GM08714 (cell line): ENCODE data around the gene PCLO.
"Not testable (repeated sequence)": the region's sequence is repeated elsewhere in the genome, so short reads cannot be mapped to it uniquely, and the experiment has no call there.

Source experiments
- H3K4me3 ChIP-seq: fragments of 200-500 bp; sonication (Bioruptor generic); 2 replicates; pipeline ENCODE4 v1.5.1; 2014; ENCODE audit warnings: mild to moderate bottlenecking, low read length, inconsistent platforms
- ZNF274 ChIP-seq: IDR thresholded peaks from 2 replicates; pipeline ENCODE4 v1.6.1; 2012; ENCODE audit warnings: mild to moderate bottlenecking, low read depth, low read length

PCLO gene

DNA sequence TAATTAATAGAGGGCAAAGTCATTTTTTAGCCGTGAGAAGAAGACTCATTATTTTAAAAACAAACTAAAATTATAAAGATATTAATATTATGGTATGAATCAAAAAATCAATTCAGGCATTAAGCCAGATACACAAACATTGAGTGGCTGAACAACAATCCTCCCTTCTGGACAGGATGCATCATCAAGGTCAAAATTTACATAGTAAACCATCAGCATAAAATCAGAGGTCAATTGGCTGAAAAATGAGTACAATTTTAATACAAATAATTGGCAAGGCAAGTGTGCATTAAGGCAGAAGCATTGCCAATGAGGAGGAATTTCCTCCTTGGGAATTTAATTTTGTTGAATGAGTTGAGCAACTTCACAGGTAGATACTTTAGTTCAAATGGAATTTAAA lies 108.2 kb downstream of the PCLO start:
- TF ChIP-seq ZNF274: no peak
- no peak overlapping the region for H3K4me3 ChIP-seq

- H3K4me3 ChIP-seq: no peak overlapping the region
- no peak for TF ChIP-seq ZNF274
These were observed 108.7 kb downstream of the PCLO start for GRCh38 chr7:83053965-83054364.

DNA sequence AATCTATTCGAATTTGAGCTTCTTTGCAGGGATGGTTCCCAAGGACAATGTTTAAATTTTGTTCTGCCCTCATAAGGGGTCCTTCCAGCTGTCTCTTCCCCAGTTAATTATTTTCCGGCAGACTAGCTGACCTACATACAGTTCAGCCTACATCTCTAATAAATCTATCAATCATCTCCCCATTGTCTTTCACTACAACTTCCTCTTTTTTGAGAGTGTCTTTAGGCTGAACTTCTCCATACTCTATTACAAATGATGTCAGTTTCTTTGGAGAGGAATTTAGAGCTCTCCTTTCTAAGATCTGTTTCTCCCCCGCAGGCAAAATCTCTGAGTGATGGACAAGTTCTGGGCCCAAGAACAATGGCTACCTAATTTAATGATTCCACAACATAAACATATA lies 122.2 kb downstream of the PCLO start:
- no peak overlapping the region for H3K4me3 ChIP-seq
- no peak for TF ChIP-seq ZNF274

DNA sequence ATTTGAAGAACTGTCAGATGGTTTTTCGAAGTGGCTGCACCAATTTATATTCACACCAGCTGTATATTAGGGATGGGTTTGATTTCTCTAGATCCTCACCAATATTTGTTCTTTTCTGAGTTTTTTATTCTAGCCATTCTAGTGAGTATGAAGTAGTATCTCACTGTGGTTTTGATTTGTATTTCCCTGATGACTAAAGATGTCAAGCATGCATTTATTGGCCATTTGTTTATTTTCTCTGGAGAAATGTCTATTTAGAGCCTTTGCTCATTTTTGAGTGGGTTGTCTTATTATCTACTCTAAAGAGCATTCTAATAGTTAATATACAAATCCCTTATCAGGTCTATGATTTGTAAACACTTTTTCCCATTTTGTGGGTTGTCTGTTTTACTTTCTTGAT lies 123.9 kb downstream of the PCLO start:
- TF ChIP-seq ZNF274: no peak
- no peak overlapping the region for H3K4me3 ChIP-seq

DNA sequence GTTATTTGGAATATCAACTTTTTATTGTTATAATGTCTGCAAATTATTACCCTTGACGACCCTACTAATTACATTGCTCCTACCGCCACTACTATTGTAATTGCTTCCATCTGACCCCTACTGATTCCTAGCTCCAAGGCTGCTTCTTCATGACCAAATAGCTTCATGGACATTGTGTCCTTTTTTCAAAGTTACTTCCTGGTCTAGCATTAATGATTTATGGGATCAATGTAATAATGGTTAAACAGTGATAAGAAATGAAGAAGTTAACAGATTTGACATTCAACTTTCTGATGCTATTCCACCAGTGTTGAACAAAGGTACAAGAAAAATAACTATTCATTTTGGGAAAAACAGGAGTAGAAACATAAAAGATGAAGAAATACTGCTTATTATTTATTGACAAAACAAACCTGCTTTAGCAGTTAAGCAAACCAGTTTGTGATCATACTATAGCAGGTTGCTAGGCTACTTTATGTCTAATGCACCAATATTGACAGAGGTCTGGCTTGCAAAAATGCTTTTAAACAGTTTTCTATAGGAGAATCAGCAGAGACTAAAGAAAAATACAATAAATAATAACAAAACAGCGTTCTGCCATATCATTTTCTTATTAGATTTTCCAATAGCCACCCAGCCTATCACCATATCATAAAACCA lies 125.8 kb downstream of the PCLO start:
- no peak overlapping the region for H3K4me3 ChIP-seq
- TF ChIP-seq ZNF274: no peak

GRCh38 chr7:83036130-83036529 lies 126.6 kb downstream of the PCLO start:
- no peak for TF ChIP-seq ZNF274

DNA sequence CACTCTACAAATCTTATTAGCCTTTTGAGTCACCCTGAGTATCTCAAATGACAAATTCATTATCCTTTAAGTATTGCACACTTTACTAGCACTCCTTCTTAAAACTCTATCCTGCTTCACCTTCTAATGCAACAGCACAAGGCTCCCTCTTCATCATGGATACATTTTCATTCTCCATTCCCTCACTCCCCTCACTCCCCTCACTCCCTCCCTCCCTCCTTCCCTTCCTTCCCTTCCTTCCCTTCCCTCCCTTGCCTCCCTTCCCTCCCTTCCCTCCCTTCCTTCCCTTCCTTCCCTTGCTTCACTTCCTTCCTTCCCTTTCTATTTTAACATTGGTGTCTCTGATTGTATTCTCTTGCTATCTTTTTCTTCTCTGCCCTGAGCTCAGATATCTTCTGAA lies 130.5 kb downstream of the PCLO start:
- TF ChIP-seq ZNF274: no peak
- no peak overlapping the region for H3K4me3 ChIP-seq

More at GRCh38 chr7:83036130-83036529, 126.6 kb downstream of the PCLO start:
- H3K4me3 ChIP-seq: no peak overlapping the region

- H3K4me3 ChIP-seq: not testable (repeated sequence)
These were observed 138.6 kb downstream of the PCLO start for GRCh38 chr7:83023817-83024665.

DNA sequence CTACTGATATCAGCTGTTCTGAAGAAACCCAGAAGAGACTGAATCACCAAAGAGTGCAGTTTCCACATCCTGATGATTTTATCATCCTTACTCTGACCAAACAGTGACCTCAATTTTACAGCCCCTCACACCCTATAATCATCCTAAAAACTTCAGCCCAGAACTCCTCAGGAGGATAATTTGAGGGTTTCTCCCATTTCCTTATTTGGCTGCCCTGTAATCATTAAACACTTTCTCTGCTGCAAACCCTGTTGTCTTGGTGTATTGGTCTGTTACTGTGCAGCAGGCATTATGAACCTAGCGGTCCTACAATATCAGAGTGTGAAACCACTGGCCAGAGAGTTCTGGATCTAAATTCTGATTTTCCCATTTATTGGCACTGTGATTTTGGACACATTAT lies 141.7 kb downstream of the PCLO start:
- TF ChIP-seq ZNF274: no peak

GRCh38 chr7:83020161-83020560 lies 142.5 kb downstream of the PCLO start:
- no peak for TF ChIP-seq ZNF274
- H3K4me3 ChIP-seq: no peak overlapping the region

More for the DNA sequence above, 141.7 kb downstream of the PCLO start:
- H3K4me3 ChIP-seq: no peak overlapping the region

DNA sequence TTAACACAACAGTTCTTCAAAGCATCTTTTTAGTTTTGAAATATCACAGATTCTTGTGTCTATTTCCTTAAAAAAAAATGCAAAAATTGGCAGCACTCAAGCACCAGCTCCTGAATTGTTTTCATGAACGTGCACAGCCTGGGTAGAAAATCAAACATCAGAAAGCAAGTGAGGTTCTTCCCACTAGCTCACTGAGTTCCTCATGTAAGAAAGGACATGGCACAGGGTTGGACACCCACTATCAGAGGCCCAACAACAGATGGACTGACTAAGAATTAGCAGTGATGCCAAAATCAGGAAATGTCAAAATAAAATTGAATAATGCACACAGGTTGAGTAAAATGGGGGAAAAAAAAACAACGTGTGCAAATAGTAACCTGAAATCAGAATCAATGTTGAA lies 146.8 kb downstream of the PCLO start:
- no peak for TF ChIP-seq ZNF274
- no peak overlapping the region for H3K4me3 ChIP-seq

DNA sequence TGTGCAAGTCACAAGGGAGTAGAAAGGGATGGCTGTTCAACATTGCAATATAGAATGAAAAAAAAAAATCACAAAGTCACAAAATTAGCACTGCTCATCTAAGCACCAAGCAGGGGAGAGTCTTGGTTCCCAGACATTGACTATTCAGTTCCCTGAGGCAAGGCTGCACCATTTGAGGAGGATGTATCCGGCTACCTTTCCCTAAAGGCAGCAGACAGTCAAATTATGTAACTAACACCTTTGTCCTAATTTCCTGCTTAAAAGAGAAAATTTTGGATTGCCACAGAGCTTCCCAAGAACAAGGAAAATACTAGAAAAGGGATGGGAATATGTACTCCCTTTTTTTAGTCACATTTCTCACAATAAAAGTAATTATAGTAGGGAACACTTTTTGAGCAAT lies 148.1 kb downstream of the PCLO start:
- no peak overlapping the region for H3K4me3 ChIP-seq

DNA sequence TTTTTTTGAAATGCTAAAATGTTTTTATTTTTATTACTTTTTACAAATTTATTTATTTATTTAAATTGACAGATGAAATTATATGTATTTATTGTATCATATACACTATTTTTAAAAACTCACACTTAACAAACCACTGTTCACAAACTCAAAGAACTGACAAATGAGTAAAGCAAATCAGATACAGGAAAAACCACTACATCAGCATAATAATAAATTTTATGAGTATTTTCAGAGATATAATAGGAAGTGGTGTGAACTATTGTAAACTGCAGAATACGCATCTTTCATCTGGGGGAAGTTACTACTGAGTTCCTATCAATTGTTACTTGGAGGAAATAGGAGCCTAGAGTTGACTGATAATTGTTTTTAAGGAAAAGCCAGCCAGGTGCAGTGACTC lies 150.7 kb downstream of the PCLO start:
- no peak overlapping the region for H3K4me3 ChIP-seq
- no peak for TF ChIP-seq ZNF274

More for the DNA sequence above, 148.1 kb downstream of the PCLO start:
- TF ChIP-seq ZNF274: no peak

DNA sequence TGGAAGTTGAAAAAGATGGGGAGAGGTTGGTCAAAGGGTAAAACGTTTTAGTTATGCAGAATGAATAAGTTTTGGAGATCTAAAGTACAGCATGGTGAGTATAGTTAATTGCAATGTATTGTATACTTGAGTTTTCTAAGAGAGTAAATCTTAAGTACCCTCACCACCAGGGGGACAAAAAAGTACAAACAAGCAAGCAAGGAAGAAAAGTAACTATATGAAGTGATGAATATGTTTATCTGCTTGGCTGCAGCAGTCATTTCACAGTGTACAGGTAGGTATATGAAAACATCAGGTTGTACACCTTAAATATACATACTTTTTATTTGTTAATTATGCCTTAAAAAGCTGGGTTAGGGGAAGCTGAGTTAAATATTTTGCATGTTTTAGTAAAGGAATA lies 157.3 kb downstream of the PCLO start:
- no peak overlapping the region for H3K4me3 ChIP-seq
- TF ChIP-seq ZNF274: no peak

- no peak overlapping the region for H3K4me3 ChIP-seq
- no peak for TF ChIP-seq ZNF274
These were observed 161.2 kb downstream of the PCLO start for GRCh38 chr7:83001362-83002040.
